Iris pigment epithelial cell (primary cell): Measurements from ENCODE around the gene CCT7.

ENCODE experiments used
- DNase-seq: peaks from one replicate; pipeline ENCODE4 v3.0.0-alpha.2; 2011; ENCODE audit warnings: low read depth

The CCT7 gene

GRCh38 chr2:73225513-73226360 is 8.4 kb upstream of the CCT7 start:
- no peak for DNase-seq

GRCh38 chr2:73227086-73227485 is 7.0 kb upstream of the CCT7 start:
- no peak for DNase-seq

- no peak for DNase-seq
These were observed 5.5 kb upstream of the CCT7 start for GRCh38 chr2:73228631-73229030.

GRCh38 chr2:73232403-73233153 is 1.5 kb upstream of the CCT7 start:
- no peak for DNase-seq

- DNase-seq, result peak; percentile 100
These were observed 765 bp upstream of the CCT7 start, which contains the start of gene PRADC1 for GRCh38 chr2:73233154-73233931. Gene PRADC1, minus strand, starts transcription at chr2:73233239. Its CDS starts 79 bp downstream, at chr2:73233160.

GRCh38 chr2:73235315-73236028 is 1.4 kb downstream of the CCT7 start:
- no peak for DNase-seq

GRCh38 chr2:73237168-73237567 is 3.1 kb downstream of the CCT7 start:
- DNase-seq, result no peak

GRCh38 chr2:73238149-73238548 is 4.0 kb downstream of the CCT7 start:
- no peak for DNase-seq

GRCh38 chr2:73238976-73239375 is 4.9 kb downstream of the CCT7 start:
- no peak for DNase-seq

GRCh38 chr2:73239776-73240175 is 5.7 kb downstream of the CCT7 start:
- peak; percentile 90 for DNase-seq

- peak; percentile 76 for DNase-seq
These were observed 9.9 kb downstream of the CCT7 start for GRCh38 chr2:73243884-73244570.

GRCh38 chr2:73244580-73244979 is 10.5 kb downstream of the CCT7 start:
- no peak for DNase-seq

GRCh38 chr2:73246850-73247249 is 12.7 kb downstream of the CCT7 start:
- no peak for DNase-seq

GRCh38 chr2:73249636-73250035 is 15.5 kb downstream of the CCT7 start:
- no peak for DNase-seq

- no peak for DNase-seq
These were observed 17.1 kb downstream of the CCT7 start for GRCh38 chr2:73250872-73251846.

GRCh38 chr2:73252238-73253027 is 18.3 kb downstream of the CCT7 start:
- no peak for DNase-seq

- DNase-seq, result no peak
These were observed 19.3 kb downstream of the CCT7 start for GRCh38 chr2:73253400-73253799.

GRCh38 chr2:73253901-73254300 is 19.8 kb downstream of the CCT7 start:
- no peak for DNase-seq

GRCh38 chr2:73254343-73255006 is 20.4 kb downstream of the CCT7 start:
- no peak for DNase-seq
